ENCODE data around the gene DLX4.

Gene DLX4

GRCh38 chr17:49969134-49969759, at the start of gene DLX4:
Gene DLX4 (plus strand): TSS chr17:49969190. CDS start chr17:49969469, 279 bp downstream.
- DNase-seq, result no peak

GRCh38 chr17:49920030-49920769, 48.8 kb upstream of the DLX4 start:
- DNase-seq, result no peak

GRCh38 chr17:49922095-49922494, 46.9 kb upstream of the DLX4 start:
- no peak for DNase-seq

GRCh38 chr17:49924116-49924515, 44.9 kb upstream of the DLX4 start:
- no peak for DNase-seq

- DNase-seq, result no peak
Observed at GRCh38 chr17:49924589-49924988, 44.4 kb upstream of the DLX4 start.

- DNase-seq, result no peak
Observed at GRCh38 chr17:49925921-49926320, 43.1 kb upstream of the DLX4 start.

GRCh38 chr17:49926886-49927285, 42.1 kb upstream of the DLX4 start:
- no peak for DNase-seq

- DNase-seq, result no peak
Observed at GRCh38 chr17:49928126-49928800, 40.7 kb upstream of the DLX4 start.

GRCh38 chr17:49928837-49929475, 40.0 kb upstream of the DLX4 start:
- DNase-seq, result no peak

GRCh38 chr17:49930880-49931279, 38.1 kb upstream of the DLX4 start:
- DNase-seq, result no peak

- no peak for DNase-seq
Observed at GRCh38 chr17:49931416-49932137, 37.4 kb upstream of the DLX4 start.

GRCh38 chr17:49932138-49932723, 36.8 kb upstream of the DLX4 start:
- no peak for DNase-seq

- no peak for DNase-seq
Observed at GRCh38 chr17:49932901-49933300, 36.1 kb upstream of the DLX4 start.

GRCh38 chr17:49935526-49936210, 33.3 kb upstream of the DLX4 start:
- no peak for DNase-seq

GRCh38 chr17:49936386-49936785, 32.6 kb upstream of the DLX4 start:
- no peak for DNase-seq

GRCh38 chr17:49939318-49939717, 29.7 kb upstream of the DLX4 start:
- DNase-seq, result no peak

GRCh38 chr17:49941427-49941826, 27.6 kb upstream of the DLX4 start:
- DNase-seq, result no peak

GRCh38 chr17:49942947-49943346, 26.0 kb upstream of the DLX4 start:
- no peak for DNase-seq

GRCh38 chr17:49944273-49944870, 24.6 kb upstream of the DLX4 start:
- DNase-seq, result no peak

- DNase-seq, result no peak
Observed at GRCh38 chr17:49946208-49946607, 22.8 kb upstream of the DLX4 start.

GRCh38 chr17:49946964-49947584, 21.9 kb upstream of the DLX4 start:
- DNase-seq, result no peak
